HepG2 (cell line): ENCODE data around the gene MYOZ3.

Experiments used
- CEBPB ChIP-seq: IDR thresholded peaks from 2 replicates; pipeline ENCODE4 v1.6.1; 2011; ENCODE audit warnings: low read depth, low read length, improper control_type of control experiment, borderline replicate concordance
- JUNB ChIP-seq: sonication (generic); formaldehyde crosslinking; IDR thresholded peaks from 2 replicates; pipeline ENCODE4 v1.8.0; 2022; ENCODE audit warnings: missing genetic modification reagents, mild to moderate bottlenecking, borderline replicate concordance
- SMAD9 ChIP-seq: sonication (generic); formaldehyde crosslinking; IDR thresholded peaks from 2 replicates; pipeline ENCODE4 v1.5.1; 2020; ENCODE audit warnings: mild to moderate bottlenecking, missing genetic modification reagents
- SP1 ChIP-seq, 2 experiments: fragments of 450-650 bp in 1 of 2; sonication (generic) in 1 of 2; formaldehyde crosslinking in 1 of 2; IDR thresholded peaks; 2 replicates each; pipeline versions ENCODE4 v1.4.0 to v1.6.1; 2016 to 2020; ENCODE audit warnings: missing genetic modification reagents in 1 of 2
- ZFX ChIP-seq: sonication (generic); formaldehyde crosslinking; IDR thresholded peaks from 2 replicates; pipeline ENCODE4 v1.4.0; 2020; ENCODE audit warnings: mild to moderate bottlenecking, low read depth, missing genetic modification reagents, moderate library complexity
- ZNF251 ChIP-seq: sonication (generic); formaldehyde crosslinking; IDR thresholded peaks from 2 replicates; pipeline ENCODE4 v1.9.0; 2021; ENCODE audit warnings: mild to moderate bottlenecking, missing genetic modification reagents
- ZNF660 ChIP-seq: sonication (generic); formaldehyde crosslinking; IDR thresholded peaks from 2 replicates; pipeline ENCODE4 v1.5.1; 2020; ENCODE audit warnings: mild to moderate bottlenecking, low read depth, missing genetic modification reagents, borderline replicate concordance

- TF ChIP-seq ZNF251 (CRISPR knock-in tag) (no peak), JUNB (CRISPR knock-in tag) (no peak), SMAD9 (CRISPR knock-in tag) (no peak), CEBPB (no peak), ZNF660 (CRISPR knock-in tag) (no peak), ZFX (CRISPR knock-in tag) (no peak), SP1 (IDR thresholded peaks at IDR 0.05) (no peak), SP1 (CRISPR knock-in tag; IDR thresholded peaks at IDR 0.05) (no peak)
Measured at GRCh38 chr5:150618588-150619281, 42.3 kb upstream of the MYOZ3 start.
